HCT116 (cell line): ENCODE measurements around the gene INPP5K. TPM values are rescaled to one million over a fixed set of nuclear protein-coding genes. Genes with fewer than 3 reads are reported as not detected.

ENCODE experiments used
- ATAC-seq: fragments of 200-7000 bp; cut with Tn5 transposase; 2 replicates; pipeline ENCODE4 v1.9.1; 2020; ENCODE audit warnings: mild to moderate bottlenecking, moderate library complexity
- BruUV-seq: library from RNA; stranded (reverse); fragments of 400-500 nt; replicated peaks from 2 replicates; lab custom pipeline; 2021; lab: Mats Ljungman, UMichigan
- CTCF ChIA-PET: fragments of 300-600 bp; sonication (Branson Sonifier 250); formaldehyde crosslinking; loops from one replicate; lab custom pipeline; 2021; ENCODE audit warnings: antibody characterized with exemption; lab: Charles Lee
- POLR2A ChIA-PET: fragments of 300-600, 350-600 bp; sonication (Branson Sonifier 250); formaldehyde crosslinking; loops from one replicate; lab custom pipeline; 2021; ENCODE audit warnings: antibody characterized with exemption; lab: Charles Lee
- RAD21 ChIA-PET, 2 experiments: fragments of 300-600 bp; sonication (Branson Sonifier 250); formaldehyde crosslinking; loops; one replicate each; lab custom pipeline; 2023; ENCODE audit warnings: low total read pairs in 2 of 2; ENCODE audit not compliant: uncharacterized antibody in 2 of 2, unreplicated experiment in 2 of 2, low non-redundant PET in 1 of 2; lab: Charles Lee
- DNase-seq: peaks from one replicate; pipeline ENCODE4 v3.0.0-alpha.2; 2010; ENCODE audit warnings: low read depth, low spot score
- H2AFZ ChIP-seq: fragments of 200-600 bp; shearing (Covaris generic), sonication (generic); 2 replicates; pipeline ENCODE4 v1.6.1; 2017; ENCODE audit warnings: low read depth, mixed run types, mixed read lengths, antibody characterized with exemption, low read length; ENCODE audit not compliant: poor library complexity, severe bottlenecking
- H3K27ac ChIP-seq: 2 replicates; pipeline ENCODE4 v1.5.1; 2012; ENCODE audit warnings: low read depth, low read length
- H3K27me3 ChIP-seq: fragments of 200-600 bp; sonication (generic); 2 replicates; pipeline ENCODE4 v1.6.1; 2016; ENCODE audit warnings: mixed run types, low read length, mixed read lengths; ENCODE audit not compliant: insufficient read depth
- H3K36me3 ChIP-seq, 2 experiments: fragments of 200-500 bp in 1 of 2; fragments of 200-600 bp in 1 of 2; sonication (Bioruptor generic) in 1 of 2; sonication (generic) in 1 of 2; 2 replicates each; pipeline versions ENCODE4 v1.5.1 to v1.6.1; 2014 to 2016; ENCODE audit warnings: low read length in 2 of 2, inconsistent platforms in 1 of 2, mixed read lengths in 1 of 2, mixed run types in 1 of 2; ENCODE audit not compliant: insufficient read depth in 2 of 2, control insufficient read depth in 1 of 2
- H3K4me1 ChIP-seq, 2 experiments: fragments of 200-600 bp in 1 of 2; sonication (generic) in 1 of 2; 2 replicates each; pipeline versions ENCODE4 v1.5.1 to v1.6.1; 2012 to 2017; ENCODE audit warnings: low read length in 2 of 2, inconsistent platforms in 1 of 2, mild to moderate bottlenecking in 1 of 2, mixed read lengths in 1 of 2, mixed run types in 1 of 2, moderate library complexity in 1 of 2; ENCODE audit not compliant: insufficient read depth in 2 of 2, control insufficient read depth in 1 of 2
- H3K4me2 ChIP-seq: fragments of 200-600 bp; sonication (generic); 2 replicates; pipeline ENCODE4 v1.6.1; 2017; ENCODE audit warnings: mixed run types, low read length, mixed read lengths
- H3K4me3 ChIP-seq, 2 experiments: fragments of 200-600 bp in 1 of 2; sonication (generic) in 1 of 2; replicated peaks in 1 of 2; 2 replicates each; pipeline ENCODE4 v1.5.1; 2011 to 2016; ENCODE audit warnings: low read length in 2 of 2, control low read depth in 1 of 2, low read depth in 1 of 2, mild to moderate bottlenecking in 1 of 2, mixed read lengths in 1 of 2, mixed run types in 1 of 2
- H3K79me2 ChIP-seq: fragments of 200-600 bp; sonication (generic); 2 replicates; pipeline ENCODE4 v1.6.1; 2017; ENCODE audit warnings: mild to moderate bottlenecking, mixed run types, low read length, moderate library complexity, mixed read lengths; ENCODE audit not compliant: insufficient read depth
- H3K9ac ChIP-seq: fragments of 200-600 bp; sonication (generic); 2 replicates; pipeline ENCODE4 v1.6.1; 2016; ENCODE audit warnings: low read length, mixed read lengths
- H3K9me2 ChIP-seq: fragments of 200-600 bp; sonication (generic), shearing (Covaris generic); 2 replicates; pipeline ENCODE4 v1.6.1; 2017; ENCODE audit warnings: mixed run types, mild to moderate bottlenecking, moderate library complexity; ENCODE audit not compliant: insufficient read depth
- H3K9me3 ChIP-seq, 2 experiments: fragments of 200-500 bp in 1 of 2; fragments of 200-600 bp in 1 of 2; sonication (Bioruptor generic) in 1 of 2; sonication (generic) in 1 of 2; 2 replicates each; pipeline ENCODE4 v1.6.1; 2014 to 2017; ENCODE audit warnings: low read length in 2 of 2, mixed read lengths in 2 of 2, inconsistent platforms in 1 of 2, low read depth in 1 of 2, mild to moderate bottlenecking in 1 of 2, mixed run types in 1 of 2, moderate library complexity in 1 of 2; ENCODE audit not compliant: control insufficient read depth in 1 of 2, insufficient read depth in 1 of 2
- H4K20me1 ChIP-seq: fragments of 200-600 bp; sonication (generic), shearing (Covaris generic); 2 replicates; pipeline ENCODE4 v1.6.1; 2017; ENCODE audit warnings: mixed run types, mild to moderate bottlenecking, moderate library complexity; ENCODE audit not compliant: insufficient read depth
- CEBPB ChIP-seq: IDR thresholded peaks from 2 replicates; pipeline ENCODE4 v1.6.1; 2012; ENCODE audit warnings: low read depth
- POLR2AphosphoS5 ChIP-seq: IDR thresholded peaks from 2 replicates; pipeline ENCODE4 v1.6.1; 2011; ENCODE audit warnings: mild to moderate bottlenecking, low read depth, low read length, moderate library complexity
- TCF7L2 ChIP-seq: IDR thresholded peaks from 2 replicates; pipeline ENCODE4 v1.7.0; 2011; ENCODE audit warnings: borderline replicate concordance, inconsistent platforms; ENCODE audit not compliant: insufficient read depth, insufficient read length; ENCODE audit errors: extremely low read depth
- intact Hi-C: fragments of 100-400 bp; cut with micrococcal nuclease; formaldehyde crosslinking; loops from 2 replicates; pipeline ENCODE4 v1.10.0; 2022
- total RNA-seq: library from RNA; stranded (reverse); gene quantifications from one replicate; pipeline ENCODE4 v1.2.1, GENCODE V29; 2021; ENCODE audit not compliant: unreplicated experiment

The INPP5K gene
- total RNA-seq, 1 experiment from 2014 or later, result 25.6 TPM

DNA sequence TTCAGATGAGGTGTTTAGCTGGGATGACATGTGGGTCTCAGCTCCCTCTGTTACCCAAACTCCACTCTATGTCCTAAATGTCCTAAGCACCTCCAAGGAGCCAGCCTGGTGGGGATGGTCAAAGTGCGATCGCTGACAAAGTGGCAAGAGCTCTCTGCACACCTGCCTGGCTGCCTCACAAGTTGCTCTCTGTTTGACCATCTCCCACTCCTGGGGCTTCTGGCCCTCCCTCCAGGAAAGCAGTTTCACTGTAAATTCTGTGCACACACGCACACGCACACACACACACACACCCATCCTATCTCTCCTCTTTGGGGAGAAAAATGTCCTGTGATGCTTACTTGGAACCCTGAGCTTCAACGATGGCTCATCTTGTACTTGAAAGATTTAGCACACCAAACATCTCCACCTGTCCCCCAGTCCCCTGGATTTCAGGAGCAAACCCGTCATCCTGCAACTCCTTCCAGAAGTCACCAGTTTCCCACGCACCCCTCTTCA is 44.5 kb upstream of the INPP5K start:
- H4K20me1 ChIP-seq, result peaks cover 6% of the 10 kb centered on the region; the same call in 1 of the 2 replicates
- peak overlapping the region; percentile 90 for H3K4me2 ChIP-seq
- intact Hi-C loops, result no loop called here
- peaks cover 5 to 22% of the 10 kb centered on the region in 2 experiments; a peak in 3 of 4 replicates for H3K4me1 ChIP-seq
- peaks cover 61% of the 10 kb centered on the region for H3K79me2 ChIP-seq
- H3K4me3 ChIP-seq, result peak overlapping the region; percentile 71 to 82
- H3K36me3 ChIP-seq, result peaks cover 2 to 12% of the 10 kb centered on the region in 2 experiments; a peak in 1 of 4 replicates
- ChIA-PET CTCF (no interaction called here), RAD21 (interaction anchor here in 1 of 2 experiments (0.6 kb wide), 1 partner anchor 1302 kb away, joined by 3 read pairs; no protein-coding TSS in a partner anchor), POLR2A (interaction anchor here (0.6 kb wide), 1 partner anchor 220 kb away, joined by 3 read pairs; no protein-coding TSS in a partner anchor)
- no peak overlapping the region for H2AFZ ChIP-seq
- no peaks in the 10 kb centered on the region for H3K27me3 ChIP-seq
- peak overlapping the region; percentile 86 for H3K9ac ChIP-seq
- no peak for ATAC-seq
- no peak overlapping the region for H3K27ac ChIP-seq
- H3K9me3 ChIP-seq, result no peaks in the 10 kb centered on the region
- no peak for DNase-seq
- no peaks in the 10 kb centered on the region for H3K9me2 ChIP-seq
- TF ChIP-seq POLR2AphosphoS5 (no peak), CEBPB (no peak)
- BruUV-seq, result TSS peak; percentile 20

DNA sequence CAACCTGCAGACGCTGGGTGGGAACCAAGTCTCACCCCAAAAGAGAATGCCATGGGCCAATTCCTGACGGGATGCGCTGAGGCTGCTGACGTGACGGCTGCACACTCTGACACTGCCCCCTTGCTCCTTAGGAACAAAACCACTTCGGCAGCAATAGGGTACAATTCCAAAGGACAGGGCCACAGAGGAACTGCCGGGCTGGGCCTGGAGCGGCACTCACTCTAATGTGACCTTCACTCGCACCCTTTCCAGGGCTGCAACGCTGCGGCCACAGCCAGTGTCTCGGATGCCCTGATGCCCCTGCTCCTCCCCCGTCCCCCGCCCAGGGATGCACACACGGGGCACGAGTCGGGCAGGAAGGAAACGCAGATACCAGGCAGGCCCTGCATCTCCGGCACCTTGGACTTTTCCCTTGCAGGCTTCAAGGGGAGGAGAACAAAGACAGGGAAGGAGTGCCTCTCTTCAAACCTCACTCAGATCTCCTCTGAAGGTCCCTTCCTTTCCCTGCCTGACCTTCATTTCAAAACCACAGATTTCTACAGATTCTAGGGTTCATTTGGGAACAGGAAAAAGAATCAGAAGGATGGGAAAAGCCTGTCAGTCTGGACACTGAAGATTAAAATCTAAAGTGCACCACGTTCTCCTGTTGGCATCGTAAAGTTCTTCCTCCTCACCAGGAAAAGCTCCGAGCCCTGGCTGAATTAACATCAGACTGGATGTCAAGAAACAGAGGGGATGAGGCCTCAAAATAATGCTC is 43.9 kb upstream of the INPP5K start:
- no peak for TF ChIP-seq TCF7L2
- TF ChIP-seq, all 23 proteins: peak for 0
- H3K4me3 ChIP-seq, result no peak overlapping the region
- H4K20me1 ChIP-seq, result peaks cover 6% of the 10 kb centered on the region; the same call in 1 of the 2 replicates
- H3K9me2 ChIP-seq, result no peaks in the 10 kb centered on the region
- H3K9me3 ChIP-seq, result no peaks in the 10 kb centered on the region
- H3K4me2 ChIP-seq, result 0 out of 2 replicates have a peak overlapping the region, but pooled peaks have one; percentile 90
- ChIA-PET CTCF (interaction anchor here (0.9 kb wide), 1 partner anchor 14 kb away, joined by 3 read pairs; no protein-coding TSS in a partner anchor), POLR2A (no interaction called here), RAD21 (no interaction called here)
- intact Hi-C loops, result no loop called here
- DNase-seq, result no peak
- BruUV-seq, result no TSS peak
- peaks cover 5 to 22% of the 10 kb centered on the region in 2 experiments; a peak in 3 of 4 replicates for H3K4me1 ChIP-seq
- ATAC-seq, result no peak
- H3K27me3 ChIP-seq, result no peaks in the 10 kb centered on the region
- peaks cover 67% of the 10 kb centered on the region for H3K79me2 ChIP-seq
- H3K9ac ChIP-seq, result no peak overlapping the region
- H3K27ac ChIP-seq, result no peak overlapping the region
- no peak overlapping the region for H2AFZ ChIP-seq
- H3K36me3 ChIP-seq, result peaks cover 4 to 17% of the 10 kb centered on the region in 2 experiments; a peak in 2 of 4 replicates
